Measurements from ENCODE around the gene MGST2.

DNA sequence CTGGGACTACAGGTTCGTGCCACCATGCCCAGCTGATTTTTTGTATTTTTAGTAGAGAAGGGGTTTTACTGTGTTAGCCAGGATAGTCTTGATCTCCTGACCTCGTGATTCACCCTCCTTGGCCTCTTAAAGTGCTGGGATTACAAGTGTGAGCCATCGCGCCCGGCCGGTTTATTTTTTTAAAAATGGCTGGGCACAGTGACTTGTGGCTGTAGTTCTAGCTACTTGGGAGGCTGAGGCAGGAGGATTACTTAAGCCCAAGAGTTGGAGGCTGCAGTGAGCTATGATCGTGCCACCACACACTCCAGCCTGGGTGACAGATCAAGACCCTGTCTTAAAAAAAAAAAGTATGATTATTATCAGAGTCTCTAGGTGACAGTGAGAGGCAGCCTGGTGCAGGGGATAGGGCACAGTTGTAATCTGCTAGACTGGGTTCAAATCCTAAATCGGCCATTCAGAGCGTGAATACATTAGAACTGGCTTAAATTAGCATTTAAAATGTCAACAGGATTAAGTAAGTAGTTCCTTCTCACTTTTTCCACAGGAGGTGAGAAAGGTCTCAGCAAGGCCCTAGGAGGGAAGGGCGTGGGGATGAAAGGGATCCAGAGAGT lies 435 bp upstream of the MGST2 start:
- TF ChIP-seq, protein P1, sequence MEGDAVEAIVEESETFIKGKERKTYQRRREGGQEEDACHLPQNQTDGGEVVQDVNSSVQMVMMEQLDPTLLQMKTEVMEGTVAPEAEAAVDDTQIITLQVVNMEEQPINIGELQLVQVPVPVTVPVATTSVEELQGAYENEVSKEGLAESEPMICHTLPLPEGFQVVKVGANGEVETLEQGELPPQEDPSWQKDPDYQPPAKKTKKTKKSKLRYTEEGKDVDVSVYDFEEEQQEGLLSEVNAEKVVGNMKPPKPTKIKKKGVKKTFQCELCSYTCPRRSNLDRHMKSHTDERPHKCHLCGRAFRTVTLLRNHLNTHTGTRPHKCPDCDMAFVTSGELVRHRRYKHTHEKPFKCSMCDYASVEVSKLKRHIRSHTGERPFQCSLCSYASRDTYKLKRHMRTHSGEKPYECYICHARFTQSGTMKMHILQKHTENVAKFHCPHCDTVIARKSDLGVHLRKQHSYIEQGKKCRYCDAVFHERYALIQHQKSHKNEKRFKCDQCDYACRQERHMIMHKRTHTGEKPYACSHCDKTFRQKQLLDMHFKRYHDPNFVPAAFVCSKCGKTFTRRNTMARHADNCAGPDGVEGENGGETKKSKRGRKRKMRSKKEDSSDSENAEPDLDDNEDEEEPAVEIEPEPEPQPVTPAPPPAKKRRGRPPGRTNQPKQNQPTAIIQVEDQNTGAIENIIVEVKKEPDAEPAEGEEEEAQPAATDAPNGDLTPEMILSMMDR (conservative IDR thresholded peaks at IDR 0.05; ENCODE audit: low read depth, low read length) = no peak
- no peak for TF ChIP-seq EZH2 (IDR thresholded peaks at IDR 0.05; ENCODE audit: low read length, unreplicated experiment)
